ENCODE data around the gene PIR.

The PIR gene

GRCh38 chrX:15382813-15383212 is 110.3 kb downstream of the PIR start:
- in situ Hi-C loops (cut with HindIII; ENCODE audit: low pct_ligation_motif_present, low pct_unique_long_range_greater_than_20kb, low sequenced_read_pairs) = no loop called here
- no peak for DNase-seq

- no peak for DNase-seq
- in situ Hi-C loops (cut with HindIII; ENCODE audit: low pct_ligation_motif_present, low pct_unique_long_range_greater_than_20kb, low sequenced_read_pairs) = no loop called here
These were observed 116.2 kb downstream of the PIR start for GRCh38 chrX:15376956-15377355.

- in situ Hi-C loops (cut with HindIII; ENCODE audit: low pct_ligation_motif_present, low pct_unique_long_range_greater_than_20kb, low sequenced_read_pairs) = no loop called here
- no peak for DNase-seq
These were observed 119.2 kb downstream of the PIR start for GRCh38 chrX:15373976-15374375.

GRCh38 chrX:15366506-15367352 is 126.4 kb downstream of the PIR start:
- no peak for DNase-seq
- in situ Hi-C loops (cut with HindIII; ENCODE audit: low pct_ligation_motif_present, low pct_unique_long_range_greater_than_20kb, low sequenced_read_pairs) = no loop called here

- no peak for DNase-seq
- in situ Hi-C loops (cut with HindIII; ENCODE audit: low pct_ligation_motif_present, low pct_unique_long_range_greater_than_20kb, low sequenced_read_pairs) = no loop called here
These were observed 133.4 kb downstream of the PIR start for GRCh38 chrX:15359701-15360100.

- DNase-seq = no peak
- in situ Hi-C loops (cut with HindIII; ENCODE audit: low pct_ligation_motif_present, low pct_unique_long_range_greater_than_20kb, low sequenced_read_pairs) = no loop called here
These were observed 134.6 kb downstream of the PIR start for GRCh38 chrX:15358533-15358932.

GRCh38 chrX:15356444-15356843 is 136.7 kb downstream of the PIR start:
- in situ Hi-C loops (cut with HindIII; ENCODE audit: low pct_ligation_motif_present, low pct_unique_long_range_greater_than_20kb, low sequenced_read_pairs) = no loop called here
- no peak for DNase-seq

- in situ Hi-C loops (cut with HindIII; ENCODE audit: low pct_ligation_motif_present, low pct_unique_long_range_greater_than_20kb, low sequenced_read_pairs) = no loop called here
- DNase-seq = no peak
These were observed 142.7 kb downstream of the PIR start for GRCh38 chrX:15350329-15350996.

GRCh38 chrX:15349046-15349445 is 144.1 kb downstream of the PIR start:
- in situ Hi-C loops (cut with HindIII; ENCODE audit: low pct_ligation_motif_present, low pct_unique_long_range_greater_than_20kb, low sequenced_read_pairs) = no loop called here
- DNase-seq = peak; percentile 37

- no peak for DNase-seq
- in situ Hi-C loops (cut with HindIII; ENCODE audit: low pct_ligation_motif_present, low pct_unique_long_range_greater_than_20kb, low sequenced_read_pairs) = no loop called here
These were observed 147.2 kb downstream of the PIR start for GRCh38 chrX:15345976-15346375.

GRCh38 chrX:15344106-15344505 is 149.0 kb downstream of the PIR start:
- in situ Hi-C loops (cut with HindIII; ENCODE audit: low pct_ligation_motif_present, low pct_unique_long_range_greater_than_20kb, low sequenced_read_pairs) = no loop called here

GRCh38 chrX:15343075-15343476 is 150.1 kb downstream of the PIR start:
- no peak for DNase-seq
- in situ Hi-C loops (cut with HindIII; ENCODE audit: low pct_ligation_motif_present, low pct_unique_long_range_greater_than_20kb, low sequenced_read_pairs) = no loop called here

More at GRCh38 chrX:15344106-15344505, 149.0 kb downstream of the PIR start:
- no peak for DNase-seq

GRCh38 chrX:15340867-15341266 is 152.3 kb downstream of the PIR start:
- in situ Hi-C loops (cut with HindIII; ENCODE audit: low pct_ligation_motif_present, low pct_unique_long_range_greater_than_20kb, low sequenced_read_pairs) = no loop called here
- DNase-seq = no peak

GRCh38 chrX:15336023-15336413 is 157.1 kb downstream of the PIR start:
- peak; percentile 39 for DNase-seq
- in situ Hi-C loops (cut with HindIII; ENCODE audit: low pct_ligation_motif_present, low pct_unique_long_range_greater_than_20kb, low sequenced_read_pairs) = no loop called here

- in situ Hi-C loops (cut with HindIII; ENCODE audit: low pct_ligation_motif_present, low pct_unique_long_range_greater_than_20kb, low sequenced_read_pairs) = no loop called here
- DNase-seq = peak; percentile 88
These were observed 157.8 kb downstream of the PIR start, which contains the start of gene PIGA for GRCh38 chrX:15335135-15336022. Gene PIGA, minus strand, starts transcription at chrX:15335523. Its CDS starts 3,593 bp downstream, at chrX:15331930.
